GM12874 (cell line): ENCODE measurements around the gene CAMSAP1.

Experiments
- CTCF ChIP-seq: IDR thresholded peaks from 2 replicates; pipeline ENCODE4 v1.5.1; 2011; ENCODE audit warnings: low read depth, mild to moderate bottlenecking, control low read depth, low read length, moderate library complexity; ENCODE audit not compliant: insufficient read depth

Gene CAMSAP1

GRCh38 chr9:135879237-135879601, 28.1 kb downstream of the CAMSAP1 start:
- no peak for TF ChIP-seq CTCF

- no peak for TF ChIP-seq CTCF
Observed at GRCh38 chr9:135878528-135879236, 28.7 kb downstream of the CAMSAP1 start.

GRCh38 chr9:135877791-135878527, 29.4 kb downstream of the CAMSAP1 start:
- no peak for TF ChIP-seq CTCF

GRCh38 chr9:135876936-135877335, 30.4 kb downstream of the CAMSAP1 start:
- no peak for TF ChIP-seq CTCF

GRCh38 chr9:135874859-135875258, 32.5 kb downstream of the CAMSAP1 start:
- no peak for TF ChIP-seq CTCF

- no peak for TF ChIP-seq CTCF
Observed at GRCh38 chr9:135869909-135870308, 37.4 kb downstream of the CAMSAP1 start.

- no peak for TF ChIP-seq CTCF
Observed at GRCh38 chr9:135865531-135865930, 41.8 kb downstream of the CAMSAP1 start.
